GM18907 (cell line): ENCODE measurements around the gene CHD2.

ENCODE experiments used
- ATAC-seq: cut with Tn5 transposase; IDR thresholded peaks from one replicate; pipeline ENCODE4 v1.9.1; 2021; ENCODE audit warnings: mild to moderate bottlenecking, moderate library complexity; ENCODE audit not compliant: unreplicated experiment

Gene CHD2

DNA sequence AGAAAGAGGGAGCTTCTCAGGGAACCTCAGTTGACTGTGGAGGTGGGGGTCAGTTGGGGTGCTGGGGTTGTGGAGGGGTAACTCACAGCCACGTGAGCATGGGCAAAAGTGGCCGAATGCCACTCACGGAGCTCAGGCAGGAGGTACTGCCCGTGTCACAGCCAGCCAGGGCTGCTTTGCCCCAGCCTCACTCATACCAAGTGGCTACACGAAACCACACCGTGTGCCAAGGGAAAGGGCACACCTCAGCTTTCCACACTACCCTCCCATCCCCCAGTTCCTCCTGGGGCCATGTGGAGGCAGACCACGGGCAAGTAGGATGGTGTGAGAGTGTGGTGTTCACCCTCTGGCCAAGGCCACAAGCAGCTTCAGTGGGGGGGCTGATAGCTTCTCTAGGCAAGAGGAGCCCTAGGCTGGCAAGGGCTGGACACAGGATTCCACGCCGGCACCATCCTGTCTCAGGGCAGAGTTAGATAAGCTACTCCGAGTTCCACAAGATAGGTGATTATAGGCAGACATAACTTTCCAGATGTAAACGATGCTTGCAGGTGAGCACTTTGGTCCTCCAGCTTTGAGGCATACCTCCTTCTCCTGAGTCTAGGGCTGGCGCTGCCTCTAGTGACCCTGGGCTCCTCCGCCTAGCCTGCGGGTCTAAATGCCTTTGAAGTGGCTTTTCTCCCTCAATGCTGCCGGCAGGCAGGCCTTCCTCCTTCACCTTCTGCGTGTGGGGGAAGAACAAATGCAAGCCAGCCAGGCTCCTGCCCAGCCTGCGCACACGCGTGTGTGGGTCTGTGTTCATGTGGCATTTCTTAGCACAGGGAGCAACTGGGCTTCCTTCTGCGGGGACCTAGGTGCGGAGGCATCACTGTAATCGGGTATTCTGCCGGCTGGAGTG, 163.9 kb downstream of the CHD2 start:
- no peak for ATAC-seq

DNA sequence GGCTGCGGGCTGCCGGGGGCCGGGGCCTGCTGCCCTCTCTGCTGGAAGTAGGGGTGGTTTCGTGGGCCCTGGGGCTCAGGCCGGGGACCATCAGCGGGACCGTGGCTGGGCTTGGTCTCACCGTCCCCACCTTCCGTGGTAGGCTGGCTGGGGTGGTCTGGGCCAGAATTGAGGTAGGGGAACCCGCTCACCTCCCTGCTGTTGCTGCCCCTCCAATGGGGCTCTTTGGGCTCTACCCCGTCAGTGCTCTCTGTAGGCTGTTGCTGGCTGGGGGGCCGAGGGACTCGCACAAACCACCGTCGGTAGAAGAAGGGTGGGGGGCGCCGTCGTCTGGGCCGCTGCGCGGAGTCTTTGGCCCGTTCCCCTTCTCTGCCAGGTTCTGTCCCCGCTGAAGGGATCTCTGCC, 165.5 kb downstream of the CHD2 start:
- no peak for ATAC-seq

DNA sequence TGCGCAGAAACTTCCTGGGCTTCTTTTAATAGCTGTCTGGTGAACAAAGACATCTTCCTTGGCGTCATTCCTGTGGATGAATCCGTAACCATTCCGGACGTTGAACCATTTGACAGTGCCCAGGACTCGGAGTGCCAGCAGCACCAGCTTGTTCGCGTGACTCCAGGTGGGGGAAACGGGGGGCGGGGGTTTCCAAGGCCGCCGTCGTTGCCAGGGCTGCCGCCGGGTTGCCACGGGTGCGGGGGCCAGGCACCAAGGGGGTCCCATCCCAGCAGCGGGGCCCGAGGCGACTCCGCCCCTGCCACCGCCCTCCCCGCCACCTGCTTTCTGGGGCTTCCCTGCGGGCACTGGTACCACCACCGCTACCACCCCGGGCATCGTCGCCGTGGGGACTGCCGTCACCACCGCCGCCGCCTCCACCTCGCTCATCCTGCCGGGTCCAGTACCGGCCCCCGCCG, 166.1 kb downstream of the CHD2 start:
- ATAC-seq, result no peak

DNA sequence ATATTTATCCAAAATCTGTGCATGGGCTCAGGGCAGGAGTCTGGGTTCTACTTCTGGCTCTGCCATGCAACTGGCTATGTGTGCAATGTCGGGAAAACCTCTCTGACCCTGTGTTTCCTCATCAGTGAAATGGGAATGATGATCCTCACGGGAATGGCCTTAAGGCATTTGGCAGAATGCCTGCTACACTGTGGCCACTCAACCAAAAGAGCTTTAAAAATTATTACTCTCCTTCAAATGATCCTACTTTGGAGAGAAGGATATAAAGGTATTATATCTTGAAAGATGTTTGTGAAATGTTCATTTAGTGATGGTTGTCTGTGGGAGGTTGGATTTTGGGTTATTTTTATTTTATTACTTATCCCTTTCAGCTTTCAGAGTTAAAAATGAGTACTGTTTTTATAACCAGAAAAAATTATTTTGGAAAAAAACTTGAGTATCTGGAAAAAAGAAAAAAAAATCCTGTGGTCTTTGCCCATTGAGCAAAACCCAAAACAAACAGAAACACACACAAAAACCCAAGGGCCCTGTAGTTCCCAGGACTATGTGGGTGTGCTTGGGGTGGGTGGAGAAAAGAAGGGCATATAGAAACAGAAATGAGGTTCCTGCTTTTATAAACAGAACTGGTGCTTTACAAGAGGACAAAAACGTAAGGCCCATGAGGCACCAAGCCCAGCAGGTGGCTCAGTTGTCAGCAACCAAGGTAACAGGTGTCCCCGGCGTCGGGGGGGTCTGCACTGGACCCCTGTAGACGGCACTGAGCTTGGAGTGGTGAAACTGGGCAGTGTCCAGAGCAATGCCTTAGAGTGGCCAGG, 166.9 kb downstream of the CHD2 start:
- no peak for ATAC-seq

DNA sequence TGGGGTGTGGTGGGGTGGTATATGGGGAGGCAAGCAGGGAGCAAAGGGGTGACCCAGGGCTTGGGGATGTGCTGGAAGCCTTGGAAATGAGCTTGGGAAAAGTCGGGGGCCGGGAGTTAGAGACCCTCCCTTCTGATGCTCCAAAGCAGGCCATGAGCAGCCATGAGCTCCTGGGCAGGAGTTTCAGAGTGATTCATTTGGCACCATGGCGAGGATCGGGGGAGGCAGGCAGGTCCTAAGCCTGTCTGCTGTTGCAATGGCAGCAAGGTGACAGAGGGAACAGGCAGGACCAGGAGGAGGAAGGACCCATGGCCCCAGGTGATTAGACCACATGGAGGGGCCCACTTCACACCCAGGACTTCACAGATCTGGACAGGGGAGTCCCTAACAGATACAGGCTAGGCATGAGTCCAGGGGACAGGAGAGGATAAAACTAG, 167.5 kb downstream of the CHD2 start:
- ATAC-seq, result no peak

DNA sequence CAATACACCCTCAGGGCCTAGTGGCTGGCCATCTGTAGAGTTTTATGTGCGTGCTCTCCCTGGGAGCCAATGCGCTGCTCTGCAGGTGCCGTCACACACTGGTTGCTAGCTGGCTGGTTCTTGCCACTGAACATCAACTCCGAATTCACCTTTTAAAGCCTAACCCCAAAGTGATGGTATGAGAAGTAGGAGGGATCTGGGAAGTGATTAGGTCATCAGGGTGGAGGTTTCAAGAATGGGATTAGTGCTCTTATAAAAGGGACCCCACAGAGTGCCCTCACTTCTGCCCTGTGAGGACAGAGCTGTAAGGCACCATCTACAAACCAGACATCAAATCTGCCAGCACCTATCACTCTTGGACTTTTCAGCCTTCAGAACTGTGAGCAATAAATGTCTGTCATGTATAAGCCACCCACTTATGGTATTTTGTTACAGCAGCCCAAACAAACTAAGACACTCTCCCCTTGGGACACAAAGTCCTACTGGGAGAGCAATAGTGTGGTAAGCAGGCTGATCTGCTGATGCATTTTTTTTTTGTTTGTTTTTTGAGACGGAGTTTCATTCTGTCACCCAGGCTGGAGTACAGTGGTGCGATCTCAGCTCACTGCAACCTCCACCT, 168.6 kb downstream of the CHD2 start:
- ATAC-seq, result no peak

DNA sequence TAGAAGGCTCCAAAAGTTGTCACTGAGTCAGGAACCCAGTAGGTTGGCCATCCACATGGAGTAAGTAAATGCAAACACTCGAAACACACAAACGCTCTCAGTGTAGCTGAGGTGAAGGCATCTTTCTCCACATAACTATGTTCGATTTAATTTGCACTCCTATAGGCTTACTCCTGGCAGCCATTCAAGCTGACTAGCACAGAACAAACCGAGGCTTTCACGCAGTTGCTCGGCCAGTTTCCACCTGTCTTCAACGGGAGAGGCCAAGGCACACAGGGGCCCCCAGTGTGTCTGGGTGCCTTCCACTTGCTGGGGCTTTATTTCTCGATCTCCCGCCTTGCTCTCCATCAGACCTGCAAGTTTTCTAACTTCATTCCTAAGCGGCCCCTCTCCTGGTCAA, 170.0 kb downstream of the CHD2 start:
- no peak for ATAC-seq

DNA sequence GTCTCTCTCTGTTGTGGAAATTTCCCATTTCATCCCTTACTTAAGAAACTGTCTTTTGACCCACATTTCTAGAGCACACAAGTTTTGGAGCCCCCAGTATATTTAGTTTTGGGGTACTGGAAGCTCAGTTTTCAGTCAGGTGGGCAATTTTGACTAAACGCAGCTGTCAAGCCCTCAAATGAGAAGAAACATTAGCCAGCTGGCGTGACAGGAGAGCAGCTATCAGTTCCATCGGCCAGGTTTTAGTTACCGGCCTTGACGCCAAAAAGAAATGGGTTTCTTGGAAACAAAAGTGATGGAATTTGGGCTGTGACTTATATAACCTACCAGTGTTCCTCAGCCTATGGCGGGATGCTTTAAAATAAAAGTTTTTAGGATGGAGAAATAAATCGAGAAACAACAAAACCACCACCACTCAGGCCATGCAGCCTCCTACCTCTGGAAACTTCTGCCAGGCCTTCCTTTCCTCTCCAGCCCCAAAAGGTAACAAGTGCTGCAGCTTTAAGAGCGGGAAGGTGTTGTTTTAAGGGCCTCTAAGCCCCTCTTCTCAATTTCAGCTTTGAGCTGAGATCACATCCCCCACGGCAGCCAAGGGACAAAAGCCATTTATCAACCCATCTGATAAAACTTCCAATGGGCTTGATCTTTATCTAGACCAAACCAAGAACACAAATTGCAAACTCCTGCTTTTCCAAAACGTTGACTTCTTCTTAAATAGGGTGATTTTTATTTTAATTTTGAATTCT, 170.6 kb downstream of the CHD2 start:
- no peak for ATAC-seq

DNA sequence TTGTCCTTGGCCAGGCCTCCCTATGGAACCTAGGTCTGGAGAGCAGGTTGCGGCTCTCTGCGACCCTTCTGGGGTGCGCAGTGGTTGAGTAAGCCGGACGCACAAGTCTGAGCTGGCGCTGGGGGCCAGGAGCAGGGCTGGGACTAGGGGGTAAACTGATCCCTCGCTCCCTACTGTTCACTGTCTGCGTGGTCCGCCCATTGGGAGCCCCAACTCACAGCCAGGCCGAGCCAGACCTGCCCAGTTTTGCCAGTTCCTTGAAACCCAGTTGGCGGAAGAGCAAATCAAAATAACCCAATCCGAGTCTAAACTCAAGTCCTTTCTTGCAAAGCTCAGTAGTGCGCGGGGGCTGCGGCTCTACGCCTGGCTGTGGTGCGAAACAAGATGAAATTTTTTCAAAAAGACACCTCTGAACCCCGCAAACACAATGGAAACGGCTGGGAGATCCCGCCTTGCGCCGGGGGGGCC, 171.4 kb downstream of the CHD2 start:
- no peak for ATAC-seq

DNA sequence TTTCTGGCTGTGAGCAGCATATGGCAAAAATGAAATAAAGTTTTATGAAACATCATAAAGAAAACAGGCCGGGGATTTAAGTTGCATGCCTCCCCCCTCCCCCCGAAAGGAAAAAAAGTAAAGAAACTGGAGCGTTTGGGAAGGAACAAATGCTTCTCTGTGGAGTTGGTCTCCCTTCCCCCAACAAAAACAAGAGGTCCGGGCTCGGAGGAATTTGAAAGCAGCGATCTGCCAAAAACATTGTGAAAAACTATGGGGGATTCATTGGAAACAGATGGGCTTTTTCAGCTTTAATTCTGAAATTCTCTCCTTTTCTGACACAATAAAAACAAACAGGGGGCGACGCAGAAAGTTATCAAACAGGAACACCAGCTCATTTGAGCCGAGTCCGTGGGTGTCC, 171.9 kb downstream of the CHD2 start:
- no peak for ATAC-seq

DNA sequence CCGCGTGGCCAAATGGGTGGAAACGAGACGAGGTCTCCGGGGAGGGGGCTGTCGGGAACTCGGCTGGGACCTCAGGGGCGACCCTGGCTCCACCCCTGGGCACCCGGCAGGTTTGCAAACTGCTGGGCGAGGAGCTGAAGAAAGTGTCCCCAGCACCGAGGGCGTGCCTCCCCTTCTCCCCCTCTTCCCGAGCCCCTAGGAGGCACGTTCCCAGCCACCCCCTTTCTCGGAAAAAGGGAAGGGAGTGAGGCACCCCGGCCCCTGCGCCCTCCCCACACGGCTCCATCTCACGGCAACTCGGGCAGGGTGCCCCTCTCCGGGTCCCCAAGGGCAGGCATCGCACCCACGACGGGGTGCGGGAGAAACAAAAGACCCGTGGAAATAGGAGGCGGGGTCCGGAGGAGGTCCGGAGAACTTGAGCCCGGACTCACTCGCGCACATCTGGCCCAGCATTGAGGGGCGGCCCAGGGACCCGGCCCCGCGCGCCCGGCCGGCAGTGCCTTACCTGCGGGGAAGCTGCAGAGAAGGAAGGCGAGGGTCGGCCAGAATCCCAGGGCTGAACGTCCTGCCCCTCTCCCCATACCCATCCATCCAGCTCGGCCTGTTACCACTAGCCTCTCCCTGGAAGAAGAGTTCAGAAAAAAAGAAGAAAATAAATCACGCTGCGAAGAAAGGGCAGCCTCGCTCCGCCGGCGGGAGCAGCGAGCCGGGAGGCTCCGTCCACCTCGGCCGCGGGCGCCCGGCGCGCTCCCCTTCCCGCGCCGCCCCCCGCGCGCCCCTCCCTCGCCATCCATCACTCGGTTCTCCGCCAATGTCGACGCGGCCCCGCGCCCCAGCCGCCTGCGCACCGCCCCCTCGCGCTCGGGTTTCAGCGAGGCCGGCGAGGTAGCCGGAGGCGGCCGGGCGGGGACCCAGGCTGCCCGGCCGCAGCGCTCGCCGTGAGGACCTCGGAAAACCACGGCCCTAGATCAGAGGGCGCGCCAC, 172.6 kb downstream of the CHD2 start:
- ATAC-seq, result no peak

DNA sequence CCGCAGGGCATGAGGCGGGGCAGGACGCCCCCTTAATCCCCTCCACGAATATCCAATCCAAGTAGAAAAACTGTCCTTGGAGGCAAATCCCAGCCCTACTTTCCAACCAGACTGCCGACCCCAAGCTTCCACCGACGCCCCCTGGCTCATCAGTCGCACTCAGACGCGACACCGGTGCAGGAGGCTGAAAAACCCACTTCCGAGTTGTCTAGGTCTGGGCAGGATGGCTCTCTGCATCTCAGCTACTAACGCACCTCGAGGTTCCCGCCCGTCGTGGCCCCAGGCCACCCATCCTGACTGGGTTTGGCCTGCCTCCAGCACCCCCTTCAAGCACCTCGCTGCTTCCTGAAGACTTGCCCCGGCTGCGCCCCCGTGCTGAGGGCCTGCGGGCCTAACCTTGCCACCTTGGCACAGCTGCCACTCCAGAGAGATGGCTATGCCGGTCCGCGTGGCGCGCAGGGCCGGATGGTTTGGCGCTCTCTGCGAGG, 173.4 kb downstream of the CHD2 start:
- no peak for ATAC-seq

DNA sequence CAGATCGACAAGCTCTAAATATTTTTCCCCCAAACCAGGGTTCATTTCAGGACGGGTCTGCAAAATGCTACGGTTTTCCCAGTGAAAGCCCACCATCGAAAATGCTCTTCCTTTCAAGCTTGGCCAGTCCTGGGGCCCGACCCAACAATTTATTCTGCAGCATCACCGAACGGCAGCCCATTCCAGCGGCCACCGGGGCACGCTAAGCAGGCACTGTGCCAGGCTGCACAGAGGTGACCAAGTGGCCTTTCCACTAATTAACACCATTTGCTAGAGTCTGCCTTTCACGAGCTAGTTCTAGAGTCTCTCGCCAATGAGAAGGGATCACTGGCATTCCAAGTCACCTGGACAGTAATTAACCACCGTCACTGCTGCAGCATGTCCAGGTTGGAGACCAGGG, 174.5 kb downstream of the CHD2 start:
- ATAC-seq, result no peak

DNA sequence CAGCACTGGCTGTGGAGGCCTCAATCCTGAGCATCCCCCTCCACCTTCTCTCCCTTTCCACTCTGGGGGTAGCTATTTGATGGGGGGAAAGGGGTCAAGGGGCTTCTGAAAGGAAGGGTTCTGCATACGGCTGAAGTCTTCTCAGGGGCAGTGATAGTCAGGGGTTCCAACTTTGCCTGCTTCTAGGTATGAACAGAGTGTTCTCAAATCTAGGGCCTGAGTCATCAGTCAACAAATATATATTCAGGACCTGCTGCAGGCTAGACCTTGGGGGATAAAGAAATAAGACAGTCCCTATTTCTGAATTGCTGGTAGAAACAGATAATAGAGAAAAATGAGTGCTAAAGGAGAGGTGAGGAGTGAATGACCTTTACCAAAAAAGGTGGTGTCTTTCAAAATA, 176.1 kb downstream of the CHD2 start:
- no peak for ATAC-seq

DNA sequence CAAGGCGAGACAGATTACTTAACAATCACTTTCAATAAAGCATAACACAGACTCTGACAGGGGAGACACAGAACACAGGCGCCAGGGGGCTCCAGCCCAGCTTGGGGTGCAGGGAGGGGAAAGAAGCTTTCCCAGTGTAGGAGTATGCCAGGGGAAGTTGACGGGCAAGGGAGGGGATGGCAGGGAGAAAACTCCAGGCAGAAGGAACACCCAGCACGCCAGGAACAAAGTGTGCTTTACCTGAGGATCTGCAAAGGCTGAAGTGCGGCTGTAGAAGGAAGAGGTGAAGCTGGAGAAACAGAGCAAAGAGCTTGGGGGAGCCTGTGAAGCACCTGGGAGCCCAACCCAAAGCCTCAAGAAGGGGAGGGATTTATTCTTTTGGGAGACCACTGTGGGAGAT, 176.8 kb downstream of the CHD2 start:
- no peak for ATAC-seq
